ENCODE data around the gene CTSC. TPM values are rescaled to one million over a fixed set of nuclear protein-coding genes. Genes with fewer than 3 reads are reported as not detected.

Gene CTSC
- polyA plus RNA-seq, 3 donors: 150 to 415 (median 284) TPM

- no peaks in the 10 kb centered on the region for H3K9me3 Mint-ChIP-seq
- intact Hi-C loops (cut with micrococcal nuclease): no loop called here
- Histone ChIP-seq H3K36me3 (replicated peaks in 1 of 2; ENCODE audit: control insufficient read depth in 1 of 2, insufficient read depth in 2 of 2, low read length in 2 of 2) (peaks cover 60 to 79% of the 10 kb centered on the region in 2 donors), H3K9ac (ENCODE audit: insufficient read depth, low read length, poor library complexity, severe bottlenecking) (no peak overlapping the region), H2AFZ (ENCODE audit: insufficient read depth, low read depth, low read length, poor library complexity, severe bottlenecking) (no peak overlapping the region), H3K79me2 (ENCODE audit: insufficient read depth, low read length) (peaks cover 100% of the 10 kb centered on the region), H3K9me3 (replicated peaks in 1 of 2; ENCODE audit: control insufficient read depth in 1 of 2, insufficient read depth in 1 of 2, low read length in 2 of 2) (no peaks in the 10 kb centered on the region), H3K27ac (ENCODE audit: low read depth in 1 of 2, low read length in 2 of 2) (peak overlapping the region in 1 of 2 donors; percentile 67), H3K27me3 (ENCODE audit: control insufficient read depth in 2 of 2, insufficient read depth in 2 of 2, low read length in 2 of 2) (no peaks in the 10 kb centered on the region), H3K4me1 (ENCODE audit: control insufficient read depth in 1 of 2, insufficient read depth in 2 of 2, low read length in 2 of 2) (peaks cover 40 to 51% of the 10 kb centered on the region in 2 donors), H3K4me2 (replicated peaks; ENCODE audit: extremely low read depth, low read length, poor library complexity, severe bottlenecking) (no peak overlapping the region), H3K4me3 (replicated peaks in 1 of 3; ENCODE audit: low read depth in 2 of 3, low read length in 3 of 3) (no peak overlapping the region), H4K20me1 (ENCODE audit: insufficient read depth, low read length) (peaks cover 88% of the 10 kb centered on the region)
- H3K27me3 Mint-ChIP-seq (ENCODE audit: low read depth in 3 of 3): no peaks in the 10 kb centered on the region
- no peak for TF ChIP-seq CTCF (IDR thresholded peaks at IDR 0.05)
- peak overlapping the region in 5 of 7 donors; percentile 50 to 87 (median 75) for H3K27ac Mint-ChIP-seq
- peaks cover 61 to 71% of the 10 kb centered on the region in 2 donors for H3K36me3 Mint-ChIP-seq
- 93% methylated on average over 7 of the region's 8 CpGs for WGBS (ENCODE audit: insufficient coverage)
- no peak overlapping the region for H3K4me3 Mint-ChIP-seq
- H3K4me1 Mint-ChIP-seq: peaks cover 69% of the 10 kb centered on the region
- no peak for DNase-seq
Observed at GRCh38 chr11:88329563-88330250, 7.8 kb downstream of the CTSC start.

GRCh38 chr11:88327462-88328143, 9.9 kb downstream of the CTSC start:
- Histone ChIP-seq H2AFZ (ENCODE audit: insufficient read depth, low read depth, low read length, poor library complexity, severe bottlenecking) (no peak overlapping the region), H4K20me1 (ENCODE audit: insufficient read depth, low read length) (peaks cover 93% of the 10 kb centered on the region), H3K9ac (ENCODE audit: insufficient read depth, low read length, poor library complexity, severe bottlenecking) (no peak overlapping the region), H3K79me2 (ENCODE audit: insufficient read depth, low read length) (peaks cover 100% of the 10 kb centered on the region), H3K4me2 (replicated peaks; ENCODE audit: extremely low read depth, low read length, poor library complexity, severe bottlenecking) (peak overlapping the region; percentile 43), H3K36me3 (replicated peaks in 1 of 2; ENCODE audit: control insufficient read depth in 1 of 2, insufficient read depth in 2 of 2, low read length in 2 of 2) (peaks cover 45 to 79% of the 10 kb centered on the region in 2 donors), H3K4me3 (replicated peaks in 1 of 3; ENCODE audit: low read depth in 2 of 3, low read length in 3 of 3) (peak overlapping the region in 1 of 3 experiments; percentile 2), H3K4me1 (ENCODE audit: control insufficient read depth in 1 of 2, insufficient read depth in 2 of 2, low read length in 2 of 2) (peaks cover 29 to 33% of the 10 kb centered on the region in 2 donors), H3K27me3 (ENCODE audit: control insufficient read depth in 2 of 2, insufficient read depth in 2 of 2, low read length in 2 of 2) (no peaks in the 10 kb centered on the region), H3K27ac (ENCODE audit: low read depth in 1 of 2, low read length in 2 of 2) (peak overlapping the region in 1 of 2 donors; percentile 67), H3K9me3 (replicated peaks in 1 of 2; ENCODE audit: control insufficient read depth in 1 of 2, insufficient read depth in 1 of 2, low read length in 2 of 2) (no peaks in the 10 kb centered on the region)
- Mint-ChIP-seq H3K36me3 (peaks cover 67 to 77% of the 10 kb centered on the region in 2 donors), H3K4me3 (no peak overlapping the region), H3K9me3 (no peaks in the 10 kb centered on the region), H3K27me3 (ENCODE audit: low read depth in 3 of 3) (no peaks in the 10 kb centered on the region), H3K4me1 (peaks cover 67% of the 10 kb centered on the region), H3K27ac (peak overlapping the region; percentile 9 to 87 (median 59))
- TF ChIP-seq CTCF (IDR thresholded peaks at IDR 0.05): no peak
- WGBS (ENCODE audit: insufficient coverage): 100% methylated on average over 1 of the region's 3 CpGs
- DNase-seq: no peak
- intact Hi-C loops (cut with micrococcal nuclease): no loop called here

Data from CD14-positive monocyte (primary cell).